Ishikawa (cell line): ENCODE data around the gene RASSF5.

Source experiments
- CEBPB ChIP-seq: IDR thresholded peaks from 2 replicates; pipeline ENCODE4 v1.6.1; 2012
- CREB1 ChIP-seq: IDR thresholded peaks from 2 replicates; pipeline ENCODE4 v1.6.1; 2012; ENCODE audit warnings: low read depth
- EGR1 ChIP-seq: IDR thresholded peaks from 2 replicates; pipeline ENCODE4 v1.6.1; 2012
- EP300 ChIP-seq: IDR thresholded peaks from 2 replicates; pipeline ENCODE4 v1.6.1; 2012; ENCODE audit warnings: borderline replicate concordance
- FOXM1 ChIP-seq: IDR thresholded peaks from 2 replicates; pipeline ENCODE4 v1.6.1; 2012; ENCODE audit warnings: low read depth, borderline replicate concordance
- NFIC ChIP-seq: IDR thresholded peaks from 2 replicates; pipeline ENCODE4 v1.6.1; 2012
- RAD21 ChIP-seq: IDR thresholded peaks from 2 replicates; pipeline ENCODE4 v1.6.1; 2012; ENCODE audit warnings: low read depth
- TAF1 ChIP-seq: IDR thresholded peaks from 2 replicates; pipeline ENCODE4 v1.6.1; 2012; ENCODE audit warnings: low read depth, mild to moderate bottlenecking
- TCF12 ChIP-seq: IDR thresholded peaks from 2 replicates; pipeline ENCODE4 v1.6.1; 2012; ENCODE audit warnings: low read depth
- TEAD4 ChIP-seq: IDR thresholded peaks from 2 replicates; pipeline ENCODE4 v1.6.1; 2012
- YY1 ChIP-seq: IDR thresholded peaks from 2 replicates; pipeline ENCODE4 v1.6.1; 2012; ENCODE audit warnings: low read depth
- ZBTB7A ChIP-seq: IDR thresholded peaks from 2 replicates; pipeline ENCODE4 v1.6.1; 2012; ENCODE audit warnings: low read depth
- TF ChIP-seq, protein P1 (sequence below): IDR thresholded peaks from 2 replicates; pipeline ENCODE4 v1.6.1; 2012; ENCODE audit warnings: low read depth, mild to moderate bottlenecking
- TF ChIP-seq, protein P2 (sequence below): IDR thresholded peaks from 2 replicates; pipeline ENCODE4 v1.6.1; 2012
- TF ChIP-seq, protein P3 (sequence below): IDR thresholded peaks from 2 replicates; pipeline ENCODE4 v1.6.1; 2012

Gene RASSF5

DNA sequence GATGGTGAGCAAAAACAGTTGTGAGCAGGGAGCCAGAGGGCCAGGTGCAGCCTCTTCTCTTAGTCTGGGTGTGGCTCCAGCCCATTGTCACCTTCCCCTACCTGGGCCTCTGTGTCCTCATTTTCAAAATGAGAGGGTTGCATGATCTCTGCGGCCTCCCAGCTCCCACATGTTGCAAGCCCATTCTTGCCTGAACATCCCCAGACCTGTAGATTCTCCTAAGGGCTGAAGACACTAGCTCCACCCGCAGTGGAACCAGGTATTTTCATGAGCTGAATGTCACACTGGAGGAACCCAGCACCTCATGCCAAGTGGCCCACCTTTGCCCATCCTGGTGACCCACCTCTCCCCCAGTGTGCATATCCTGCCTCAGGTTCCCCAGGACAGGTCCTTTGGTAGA is 24.7 kb upstream of the RASSF5 start:
- no peak for TF ChIP-seq CREB1
- TF ChIP-seq, protein P1, sequence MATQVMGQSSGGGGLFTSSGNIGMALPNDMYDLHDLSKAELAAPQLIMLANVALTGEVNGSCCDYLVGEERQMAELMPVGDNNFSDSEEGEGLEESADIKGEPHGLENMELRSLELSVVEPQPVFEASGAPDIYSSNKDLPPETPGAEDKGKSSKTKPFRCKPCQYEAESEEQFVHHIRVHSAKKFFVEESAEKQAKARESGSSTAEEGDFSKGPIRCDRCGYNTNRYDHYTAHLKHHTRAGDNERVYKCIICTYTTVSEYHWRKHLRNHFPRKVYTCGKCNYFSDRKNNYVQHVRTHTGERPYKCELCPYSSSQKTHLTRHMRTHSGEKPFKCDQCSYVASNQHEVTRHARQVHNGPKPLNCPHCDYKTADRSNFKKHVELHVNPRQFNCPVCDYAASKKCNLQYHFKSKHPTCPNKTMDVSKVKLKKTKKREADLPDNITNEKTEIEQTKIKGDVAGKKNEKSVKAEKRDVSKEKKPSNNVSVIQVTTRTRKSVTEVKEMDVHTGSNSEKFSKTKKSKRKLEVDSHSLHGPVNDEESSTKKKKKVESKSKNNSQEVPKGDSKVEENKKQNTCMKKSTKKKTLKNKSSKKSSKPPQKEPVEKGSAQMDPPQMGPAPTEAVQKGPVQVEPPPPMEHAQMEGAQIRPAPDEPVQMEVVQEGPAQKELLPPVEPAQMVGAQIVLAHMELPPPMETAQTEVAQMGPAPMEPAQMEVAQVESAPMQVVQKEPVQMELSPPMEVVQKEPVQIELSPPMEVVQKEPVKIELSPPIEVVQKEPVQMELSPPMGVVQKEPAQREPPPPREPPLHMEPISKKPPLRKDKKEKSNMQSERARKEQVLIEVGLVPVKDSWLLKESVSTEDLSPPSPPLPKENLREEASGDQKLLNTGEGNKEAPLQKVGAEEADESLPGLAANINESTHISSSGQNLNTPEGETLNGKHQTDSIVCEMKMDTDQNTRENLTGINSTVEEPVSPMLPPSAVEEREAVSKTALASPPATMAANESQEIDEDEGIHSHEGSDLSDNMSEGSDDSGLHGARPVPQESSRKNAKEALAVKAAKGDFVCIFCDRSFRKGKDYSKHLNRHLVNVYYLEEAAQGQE = no peak

DNA sequence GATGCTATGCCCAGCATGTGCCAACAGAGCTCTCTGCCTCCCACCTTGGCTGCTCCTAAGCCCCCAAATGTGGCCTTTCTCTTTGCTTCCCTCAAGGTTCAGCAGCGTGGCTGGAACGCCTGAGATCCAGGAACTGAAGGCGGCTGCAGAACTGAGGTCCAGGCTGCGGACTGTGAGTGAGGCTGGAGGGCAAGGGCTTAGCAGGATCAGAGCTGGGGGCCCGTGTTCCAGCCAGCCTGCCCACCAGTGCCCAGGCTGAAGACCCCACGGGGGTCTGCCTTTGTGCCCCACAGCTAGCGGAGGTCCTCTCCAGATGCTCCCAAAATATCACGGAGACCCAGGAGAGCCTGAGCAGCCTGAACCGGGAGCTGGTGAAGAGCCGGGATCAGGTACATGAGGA is 22.4 kb upstream of the RASSF5 start:
- TF ChIP-seq YY1 = no peak
- TF ChIP-seq EP300 = no peak
- no peak for TF ChIP-seq FOXM1
- TF ChIP-seq, protein P1 = no peak
- no peak for TF ChIP-seq TCF12
- no peak for TF ChIP-seq CREB1
- no peak for TF ChIP-seq NFIC
- TF ChIP-seq CEBPB = no peak
- TF ChIP-seq, protein P2, sequence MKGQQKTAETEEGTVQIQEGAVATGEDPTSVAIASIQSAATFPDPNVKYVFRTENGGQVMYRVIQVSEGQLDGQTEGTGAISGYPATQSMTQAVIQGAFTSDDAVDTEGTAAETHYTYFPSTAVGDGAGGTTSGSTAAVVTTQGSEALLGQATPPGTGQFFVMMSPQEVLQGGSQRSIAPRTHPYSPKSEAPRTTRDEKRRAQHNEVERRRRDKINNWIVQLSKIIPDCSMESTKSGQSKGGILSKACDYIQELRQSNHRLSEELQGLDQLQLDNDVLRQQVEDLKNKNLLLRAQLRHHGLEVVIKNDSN = no peak
- TF ChIP-seq TEAD4 = no peak
- TF ChIP-seq, protein P3, sequence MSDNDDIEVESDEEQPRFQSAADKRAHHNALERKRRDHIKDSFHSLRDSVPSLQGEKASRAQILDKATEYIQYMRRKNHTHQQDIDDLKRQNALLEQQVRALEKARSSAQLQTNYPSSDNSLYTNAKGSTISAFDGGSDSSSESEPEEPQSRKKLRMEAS = no peak
- no peak for TF ChIP-seq ZBTB7A
- TF ChIP-seq EGR1 = no peak
- TF ChIP-seq RAD21 = no peak
- TF ChIP-seq TAF1 = no peak

DNA sequence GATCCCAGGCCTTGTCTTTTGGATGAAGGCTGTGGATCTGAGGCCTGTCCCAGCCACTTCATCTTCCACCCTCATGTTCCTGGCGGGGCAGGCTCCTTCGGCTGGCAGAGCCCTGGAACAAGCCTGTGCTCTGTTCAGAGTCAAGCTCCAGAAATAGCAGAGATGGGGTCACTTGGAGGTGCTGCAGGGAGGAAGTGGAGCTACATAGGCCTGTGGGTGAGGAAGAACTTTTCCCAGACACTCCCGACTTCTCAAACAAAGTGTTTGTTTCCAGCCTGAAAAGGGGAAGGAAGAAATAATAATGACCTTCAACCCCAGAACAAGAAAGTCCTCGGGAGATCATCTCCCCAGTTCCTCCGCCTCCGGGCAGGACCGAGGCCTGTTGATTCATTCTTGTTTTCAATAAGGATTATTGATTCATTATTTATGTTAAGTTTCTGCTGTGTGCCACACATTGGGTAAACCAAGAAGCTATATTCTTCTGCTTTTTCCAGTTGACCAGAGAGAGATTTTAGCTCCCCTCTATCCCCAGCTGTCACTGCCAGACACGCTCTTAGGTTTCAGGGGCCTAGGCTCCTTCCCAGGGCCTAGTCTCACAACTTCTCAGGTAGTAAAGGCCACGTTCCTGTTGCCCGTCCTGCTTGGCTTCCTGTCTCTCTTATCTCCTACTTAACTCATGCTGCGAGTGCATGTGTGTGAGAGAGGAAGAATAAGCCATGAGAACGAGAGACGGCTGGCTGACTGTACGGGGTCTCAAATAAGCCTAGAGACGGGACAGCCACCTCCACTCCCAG is 20.1 kb upstream of the RASSF5 start:
- TF ChIP-seq EGR1 = no peak
- no peak for TF ChIP-seq YY1
- no peak for TF ChIP-seq TCF12
- no peak for TF ChIP-seq NFIC
- no peak for TF ChIP-seq EP300
- no peak for TF ChIP-seq CEBPB
- no peak for TF ChIP-seq CREB1
- no peak for TF ChIP-seq TAF1
- no peak for TF ChIP-seq FOXM1
- TF ChIP-seq, protein P2 = no peak
- TF ChIP-seq, protein P1 = no peak
- TF ChIP-seq RAD21 = no peak
- no peak for TF ChIP-seq TEAD4
- TF ChIP-seq, protein P3 = no peak
- TF ChIP-seq ZBTB7A = no peak

DNA sequence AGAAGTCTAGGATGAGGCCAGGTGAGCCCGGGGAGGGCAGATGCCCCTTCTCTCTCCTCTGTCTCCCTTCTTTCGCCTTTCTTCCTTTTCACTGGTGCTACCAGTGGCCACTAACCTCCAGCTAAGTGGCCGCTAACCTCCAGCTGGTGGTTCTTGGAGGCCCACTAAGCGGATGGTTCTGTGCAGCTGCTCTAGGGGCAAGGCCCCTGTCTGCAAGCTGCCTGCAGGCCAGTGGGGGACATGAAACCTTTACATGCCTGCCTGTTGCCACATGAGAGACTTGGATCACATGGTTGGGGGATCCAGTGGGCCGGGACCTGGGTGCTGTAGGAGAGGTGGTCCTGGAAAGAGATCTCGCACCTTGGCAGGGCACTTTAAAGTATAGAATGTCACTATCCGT is 19.4 kb upstream of the RASSF5 start:
- TF ChIP-seq EP300 = no peak
- no peak for TF ChIP-seq YY1
- TF ChIP-seq, protein P2 = no peak
- no peak for TF ChIP-seq CREB1
- TF ChIP-seq EGR1 = no peak
- no peak for TF ChIP-seq TCF12
- TF ChIP-seq, protein P3 = no peak
- no peak for TF ChIP-seq NFIC
- TF ChIP-seq RAD21 = no peak
- TF ChIP-seq FOXM1 = no peak
- no peak for TF ChIP-seq TEAD4
